ENCODE measurements around the gene RPL5. TPM values are rescaled to one million over a fixed set of nuclear protein-coding genes. Genes with fewer than 3 reads are reported as not detected.
"Not testable (repeated sequence)": the region's sequence is repeated elsewhere in the genome, so short reads cannot be mapped to it uniquely, and the experiment has no call there.

The RPL5 gene
- 544 to 622 TPM (median 618 TPM) in 3 replicates for total RNA-seq
- long read RNA-seq, transcript RPL5-207 (2 exons, 271 nt): minor isoform, 14 of 726 reads
- long read RNA-seq, transcript RPL5-205 (3 exons, 1,210 nt): major isoform, 506 of 726 reads
- long read RNA-seq, transcript RPL5-208 (8 exons, 1,085 nt): minor isoform, 181 of 726 reads
- long read RNA-seq, partial matches to known transcripts: 13 of 726 reads
- long read RNA-seq, other reads (novel, unspliced or antisense): 10 of 726 reads

DNA sequence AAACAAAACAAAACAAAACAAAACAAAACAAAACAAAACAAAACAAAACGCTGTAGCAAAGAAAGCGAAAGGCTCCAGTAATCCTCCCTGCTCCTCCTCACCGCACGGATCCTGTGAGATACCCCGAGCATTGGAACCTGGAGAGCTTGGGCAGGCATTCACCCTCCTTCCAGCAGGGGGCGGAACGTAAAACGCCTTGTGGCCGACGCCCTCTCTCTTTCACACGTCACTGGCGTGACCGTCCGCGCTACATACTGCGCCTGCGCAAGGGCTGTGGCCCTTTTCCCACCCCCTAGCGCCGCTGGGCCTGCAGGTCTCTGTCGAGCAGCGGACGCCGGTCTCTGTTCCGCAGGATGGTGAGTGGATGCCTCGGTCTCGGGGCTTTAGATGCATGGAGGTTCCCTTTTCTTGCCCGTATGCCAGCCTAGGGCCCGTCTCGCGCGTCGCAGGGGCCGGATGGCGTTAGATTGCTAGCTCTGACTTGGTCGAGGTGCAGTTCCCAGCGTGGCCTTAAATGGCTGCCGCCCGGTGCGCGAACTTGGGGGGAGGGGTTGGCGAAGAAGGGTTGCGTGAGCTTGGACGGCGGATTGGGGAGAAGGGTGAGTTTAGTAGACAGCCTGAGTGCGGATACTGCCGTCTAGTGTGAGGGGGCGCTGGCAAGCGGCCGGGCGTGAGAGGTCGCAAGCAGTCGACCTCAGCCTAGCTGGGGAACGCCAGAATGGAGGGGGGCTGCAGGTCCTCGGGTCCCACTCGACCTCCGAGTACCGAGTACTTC is at the start of gene RPL5:
Gene RPL5, plus strand, starts transcription at position 279 of the 775 bp plus-strand sequence. Its CDS starts 75 bp downstream, at position 354.
- H3K27ac Mint-ChIP-seq (ENCODE audit: unreplicated experiment): peak within 1 kb of the TSS; percentile 97

DNA sequence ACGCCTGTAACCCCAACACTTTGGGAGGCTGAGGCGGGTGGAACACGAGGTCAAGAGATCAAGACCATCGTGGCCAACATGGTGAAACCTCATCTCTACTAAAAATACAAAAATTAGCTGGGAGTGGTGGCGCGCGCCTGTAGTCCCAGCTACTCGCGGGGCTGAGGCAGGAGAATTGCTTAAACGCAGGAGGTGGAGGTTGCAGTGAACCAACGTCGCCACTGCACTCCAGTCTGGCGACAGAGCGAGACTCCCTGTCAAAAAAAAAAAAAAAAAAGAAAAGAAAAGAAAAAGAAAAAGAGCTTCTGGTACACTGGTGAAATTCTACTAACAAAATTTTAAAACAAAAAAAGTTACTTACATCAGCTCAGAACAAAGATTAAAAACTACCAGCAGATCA is 48.3 kb upstream of the RPL5 start:
- H3K9me3 Mint-ChIP-seq (ENCODE audit: low read depth); H3K36me3 Mint-ChIP-seq (ENCODE audit: low read depth); H3K27me3 Mint-ChIP-seq (ENCODE audit: low read depth); DNase-seq (ENCODE audit: low spot score): not testable (repeated sequence)
- peak overlapping the region; percentile 91 for H3K4me3 Mint-ChIP-seq (ENCODE audit: unreplicated experiment)
- TF ChIP-seq, protein P1, sequence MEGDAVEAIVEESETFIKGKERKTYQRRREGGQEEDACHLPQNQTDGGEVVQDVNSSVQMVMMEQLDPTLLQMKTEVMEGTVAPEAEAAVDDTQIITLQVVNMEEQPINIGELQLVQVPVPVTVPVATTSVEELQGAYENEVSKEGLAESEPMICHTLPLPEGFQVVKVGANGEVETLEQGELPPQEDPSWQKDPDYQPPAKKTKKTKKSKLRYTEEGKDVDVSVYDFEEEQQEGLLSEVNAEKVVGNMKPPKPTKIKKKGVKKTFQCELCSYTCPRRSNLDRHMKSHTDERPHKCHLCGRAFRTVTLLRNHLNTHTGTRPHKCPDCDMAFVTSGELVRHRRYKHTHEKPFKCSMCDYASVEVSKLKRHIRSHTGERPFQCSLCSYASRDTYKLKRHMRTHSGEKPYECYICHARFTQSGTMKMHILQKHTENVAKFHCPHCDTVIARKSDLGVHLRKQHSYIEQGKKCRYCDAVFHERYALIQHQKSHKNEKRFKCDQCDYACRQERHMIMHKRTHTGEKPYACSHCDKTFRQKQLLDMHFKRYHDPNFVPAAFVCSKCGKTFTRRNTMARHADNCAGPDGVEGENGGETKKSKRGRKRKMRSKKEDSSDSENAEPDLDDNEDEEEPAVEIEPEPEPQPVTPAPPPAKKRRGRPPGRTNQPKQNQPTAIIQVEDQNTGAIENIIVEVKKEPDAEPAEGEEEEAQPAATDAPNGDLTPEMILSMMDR (IDR thresholded peaks at IDR 0.05): peak; percentile 51
- H3K4me1 Mint-ChIP-seq (ENCODE audit: low read depth): peaks cover 34% of the 10 kb centered on the region
- H3K27ac Mint-ChIP-seq (ENCODE audit: unreplicated experiment): peak overlapping the region; percentile 91

More for the DNA sequence above, at the start of gene RPL5:
- Mint-ChIP-seq H3K36me3 (ENCODE audit: low read depth) (peaks cover 22% of the 10 kb centered on the region), H3K4me1 (ENCODE audit: low read depth) (peaks cover 44% of the 10 kb centered on the region), H3K4me3 (ENCODE audit: unreplicated experiment) (peak within 1 kb of the TSS; percentile 99), H3K27me3 (ENCODE audit: low read depth) (no peaks in the 10 kb centered on the region), H3K9me3 (ENCODE audit: low read depth) (no peaks in the 10 kb centered on the region)
- TF ChIP-seq, protein P1 (IDR thresholded peaks at IDR 0.05): peak; percentile 88
- DNase-seq (ENCODE audit: low spot score): peak; percentile 98

DNA sequence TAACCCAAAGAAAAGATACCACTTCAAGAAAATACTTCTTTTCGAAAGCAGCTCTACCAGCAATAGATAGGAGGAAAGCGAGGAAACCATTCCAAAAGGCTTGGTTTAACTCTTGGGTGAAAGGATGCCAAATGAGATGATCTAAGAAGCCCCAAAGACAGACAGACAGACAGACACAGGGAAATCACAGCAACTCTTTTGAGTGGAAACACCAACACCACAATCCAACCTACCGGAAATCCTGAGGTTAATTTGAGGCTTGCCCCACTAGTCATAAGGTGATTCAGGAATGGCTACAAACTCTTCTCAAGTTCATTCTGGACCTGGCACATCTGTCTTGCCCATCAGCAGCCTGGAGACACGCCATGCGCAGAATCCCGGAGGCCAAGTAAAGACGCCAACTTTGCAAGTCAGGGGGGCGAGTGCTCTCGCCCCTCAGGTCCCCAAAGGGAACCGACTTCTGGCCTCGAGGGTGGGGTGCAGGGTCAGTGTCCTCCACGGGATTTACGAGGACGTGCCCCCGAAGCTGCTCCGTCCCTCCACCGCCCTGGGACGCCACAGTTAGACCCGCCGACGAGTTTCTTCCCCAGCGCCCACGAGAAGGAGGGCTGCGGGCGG is 47.7 kb upstream of the RPL5 start:
- H3K27ac Mint-ChIP-seq (ENCODE audit: unreplicated experiment): peak overlapping the region; percentile 91
- no peak for DNase-seq (ENCODE audit: low spot score)
- peak overlapping the region; percentile 91 for H3K4me3 Mint-ChIP-seq (ENCODE audit: unreplicated experiment)
- TF ChIP-seq, protein P1 (IDR thresholded peaks at IDR 0.05): no peak
- H3K9me3 Mint-ChIP-seq (ENCODE audit: low read depth): no peaks in the 10 kb centered on the region
- no peaks in the 10 kb centered on the region for H3K36me3 Mint-ChIP-seq (ENCODE audit: low read depth)
- H3K27me3 Mint-ChIP-seq (ENCODE audit: low read depth): no peaks in the 10 kb centered on the region
- peaks cover 33% of the 10 kb centered on the region for H3K4me1 Mint-ChIP-seq (ENCODE audit: low read depth)

DNA sequence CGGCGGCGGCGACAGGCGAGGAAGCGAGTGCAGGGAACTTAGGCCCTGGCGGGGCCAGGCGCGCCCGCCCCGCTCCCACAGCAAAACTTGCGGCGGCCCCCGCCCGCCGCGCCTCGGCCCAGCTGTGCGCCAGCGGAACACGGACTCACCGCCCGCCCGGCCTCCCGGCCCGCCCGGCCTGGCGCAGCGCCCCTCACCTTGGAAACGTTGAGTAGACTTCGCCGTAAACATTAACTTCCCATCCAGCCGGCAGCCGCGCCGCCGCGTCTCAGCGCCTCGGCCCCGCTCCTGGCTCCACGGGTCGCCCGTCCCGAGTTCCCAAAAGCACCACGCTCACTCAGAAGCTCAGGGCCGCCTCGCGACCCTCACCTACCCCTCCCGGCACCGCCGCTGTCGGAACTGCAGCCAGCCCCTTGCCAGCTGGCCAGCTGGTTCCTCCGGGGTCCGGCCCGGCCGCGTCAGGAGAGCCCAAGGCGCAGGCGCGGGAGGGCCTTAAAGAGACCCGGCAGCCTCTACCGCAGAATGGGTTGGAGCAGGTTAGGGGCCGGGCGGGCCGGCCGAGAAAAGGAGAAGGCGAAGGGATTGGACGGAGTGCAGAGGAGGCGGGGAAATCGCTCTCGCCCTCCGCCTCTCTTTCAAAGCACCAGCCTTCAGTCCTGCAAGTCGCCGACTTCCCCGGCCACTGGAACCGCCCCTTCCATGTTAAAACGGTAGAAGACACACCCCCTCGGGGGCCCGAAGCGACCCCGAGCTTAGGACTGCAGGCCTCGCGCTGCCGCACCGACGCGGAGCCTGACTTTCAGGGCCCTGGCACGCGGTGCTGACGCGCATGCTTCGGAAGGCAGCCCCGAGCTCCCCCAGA is 47.0 kb upstream of the RPL5 start, which contains the start of gene EVI5:
Gene EVI5, minus strand, starts transcription at position 470 of the 862 bp plus-strand sequence. CDS start 48,562 bp downstream, outside the sequence.
- TF ChIP-seq, protein P1 (IDR thresholded peaks at IDR 0.05): peak; percentile 10
- Mint-ChIP-seq H3K9me3 (ENCODE audit: low read depth) (no peaks in the 10 kb centered on the region), H3K4me1 (ENCODE audit: low read depth) (peaks cover 33% of the 10 kb centered on the region), H3K4me3 (ENCODE audit: unreplicated experiment) (peak within 1 kb of the TSS; percentile 91), H3K36me3 (ENCODE audit: low read depth) (no peaks in the 10 kb centered on the region), H3K27me3 (ENCODE audit: low read depth) (no peaks in the 10 kb centered on the region), H3K27ac (ENCODE audit: unreplicated experiment) (peak within 1 kb of the TSS; percentile 98)
- peak; percentile 98 for DNase-seq (ENCODE audit: low spot score)
